NB4 (cell line): ENCODE results near the gene TTLL13.
"Not testable (repeated sequence)": the region's sequence is repeated elsewhere in the genome, so short reads cannot be mapped to it uniquely, and the experiment has no call there.

Source experiments
- CTCF ChIP-seq: IDR thresholded peaks from one replicate; pipeline ENCODE4 v1.5.1; 2012; ENCODE audit warnings: low read depth, low read length
- MAX ChIP-seq: IDR thresholded peaks from 2 replicates; pipeline ENCODE4 v1.6.1; 2011; ENCODE audit warnings: low read depth, low read length
- POLR2A ChIP-seq: IDR thresholded peaks from 2 replicates; pipeline ENCODE4 v1.6.1; 2011; ENCODE audit warnings: mild to moderate bottlenecking; ENCODE audit not compliant: insufficient read length; ENCODE audit errors: extremely low read depth

GRCh38 chr15:90296316-90296884 is 47.0 kb downstream of the TTLL13 start:
- TF ChIP-seq CTCF, POLR2A, MAX: not testable (repeated sequence)
